ENCODE results near the gene LNX1.

The LNX1 gene

GRCh38 chr4:53537606-53538005 lies 53.7 kb downstream of the LNX1 start:
- Histone ChIP-seq H3K9ac (ENCODE audit: insufficient read length, low read depth) (no peak overlapping the region), H3K4me3 (ENCODE audit: insufficient read length, low read depth) (no peak overlapping the region), H3K4me1 (ENCODE audit: insufficient read depth, insufficient read length) (no peaks in the 10 kb centered on the region), H3K36me3 (ENCODE audit: insufficient read depth, insufficient read length, low read length) (no peaks in the 10 kb centered on the region), H3K27me3 (ENCODE audit: insufficient read depth, insufficient read length) (peaks cover 13% of the 10 kb centered on the region), H3K9me3 (ENCODE audit: insufficient read depth, low read length) (no peaks in the 10 kb centered on the region)
- DNase-seq (ENCODE audit: low read depth, low spot score): no peak
- TF ChIP-seq SUZ12 (IDR thresholded peaks at IDR 0.05; ENCODE audit: extremely low read depth, insufficient read depth, insufficient read length): no peak
- no peak for TF ChIP-seq ZNF274 (IDR thresholded peaks at IDR 0.05; ENCODE audit: low read depth, low read length)
- TF ChIP-seq YY1 (IDR thresholded peaks at IDR 0.05; ENCODE audit: insufficient read depth, insufficient read length): no peak

GRCh38 chr4:53536328-53536727 lies 55.0 kb downstream of the LNX1 start:
- Histone ChIP-seq H3K4me3 (ENCODE audit: insufficient read length, low read depth) (no peak overlapping the region), H3K9ac (ENCODE audit: insufficient read length, low read depth) (no peak overlapping the region), H3K4me1 (ENCODE audit: insufficient read depth, insufficient read length) (no peaks in the 10 kb centered on the region), H3K9me3 (ENCODE audit: insufficient read depth, low read length) (no peaks in the 10 kb centered on the region), H3K27me3 (ENCODE audit: insufficient read depth, insufficient read length) (peaks cover 13% of the 10 kb centered on the region), H3K36me3 (ENCODE audit: insufficient read depth, insufficient read length, low read length) (no peaks in the 10 kb centered on the region)
- TF ChIP-seq ZNF274 (IDR thresholded peaks at IDR 0.05; ENCODE audit: low read depth, low read length): no peak
- TF ChIP-seq YY1 (IDR thresholded peaks at IDR 0.05; ENCODE audit: insufficient read depth, insufficient read length): no peak
- TF ChIP-seq SUZ12 (IDR thresholded peaks at IDR 0.05; ENCODE audit: extremely low read depth, insufficient read depth, insufficient read length): no peak
- no peak for DNase-seq (ENCODE audit: low read depth, low spot score)

- no peak for TF ChIP-seq ZNF274 (IDR thresholded peaks at IDR 0.05; ENCODE audit: low read depth, low read length)
- TF ChIP-seq YY1 (IDR thresholded peaks at IDR 0.05; ENCODE audit: insufficient read depth, insufficient read length): no peak
- TF ChIP-seq SUZ12 (IDR thresholded peaks at IDR 0.05; ENCODE audit: extremely low read depth, insufficient read depth, insufficient read length): no peak
- no peak for DNase-seq (ENCODE audit: low read depth, low spot score)
Observed at GRCh38 chr4:53535567-53535966, 55.7 kb downstream of the LNX1 start.

GRCh38 chr4:53534684-53535083 lies 56.6 kb downstream of the LNX1 start:
- TF ChIP-seq ZNF274 (IDR thresholded peaks at IDR 0.05; ENCODE audit: low read depth, low read length) (no peak), YY1 (IDR thresholded peaks at IDR 0.05; ENCODE audit: insufficient read depth, insufficient read length) (no peak), SUZ12 (IDR thresholded peaks at IDR 0.05; ENCODE audit: extremely low read depth, insufficient read depth, insufficient read length) (no peak)
- H3K27me3 ChIP-seq (ENCODE audit: insufficient read depth, insufficient read length): peaks cover 10% of the 10 kb centered on the region
- H3K4me3 ChIP-seq (ENCODE audit: insufficient read length, low read depth): no peak overlapping the region

More at GRCh38 chr4:53535567-53535966, 55.7 kb downstream of the LNX1 start:
- H3K27me3 ChIP-seq (ENCODE audit: insufficient read depth, insufficient read length): peaks cover 13% of the 10 kb centered on the region
- H3K4me1 ChIP-seq (ENCODE audit: insufficient read depth, insufficient read length): no peaks in the 10 kb centered on the region
- H3K9ac ChIP-seq (ENCODE audit: insufficient read length, low read depth): no peak overlapping the region
- no peaks in the 10 kb centered on the region for H3K9me3 ChIP-seq (ENCODE audit: insufficient read depth, low read length)
- H3K4me3 ChIP-seq (ENCODE audit: insufficient read length, low read depth): no peak overlapping the region
- no peaks in the 10 kb centered on the region for H3K36me3 ChIP-seq (ENCODE audit: insufficient read depth, insufficient read length, low read length)

GRCh38 chr4:53532521-53532920 lies 58.8 kb downstream of the LNX1 start:
- Histone ChIP-seq H3K36me3 (ENCODE audit: insufficient read depth, insufficient read length, low read length) (no peaks in the 10 kb centered on the region), H3K9ac (ENCODE audit: insufficient read length, low read depth) (no peak overlapping the region), H3K9me3 (ENCODE audit: insufficient read depth, low read length) (no peaks in the 10 kb centered on the region), H3K4me1 (ENCODE audit: insufficient read depth, insufficient read length) (peaks cover 4% of the 10 kb centered on the region), H3K4me3 (ENCODE audit: insufficient read length, low read depth) (no peak overlapping the region), H3K27me3 (ENCODE audit: insufficient read depth, insufficient read length) (no peaks in the 10 kb centered on the region)
- TF ChIP-seq ZNF274 (IDR thresholded peaks at IDR 0.05; ENCODE audit: low read depth, low read length): no peak
- no peak for TF ChIP-seq SUZ12 (IDR thresholded peaks at IDR 0.05; ENCODE audit: extremely low read depth, insufficient read depth, insufficient read length)
- no peak for TF ChIP-seq YY1 (IDR thresholded peaks at IDR 0.05; ENCODE audit: insufficient read depth, insufficient read length)
- no peak for DNase-seq (ENCODE audit: low read depth, low spot score)

More at GRCh38 chr4:53534684-53535083, 56.6 kb downstream of the LNX1 start:
- no peaks in the 10 kb centered on the region for H3K4me1 ChIP-seq (ENCODE audit: insufficient read depth, insufficient read length)
- H3K36me3 ChIP-seq (ENCODE audit: insufficient read depth, insufficient read length, low read length): no peaks in the 10 kb centered on the region
- H3K9me3 ChIP-seq (ENCODE audit: insufficient read depth, low read length): no peaks in the 10 kb centered on the region
- H3K9ac ChIP-seq (ENCODE audit: insufficient read length, low read depth): no peak overlapping the region
- no peak for DNase-seq (ENCODE audit: low read depth, low spot score)

- H3K9me3 ChIP-seq (ENCODE audit: insufficient read depth, low read length): no peaks in the 10 kb centered on the region
- no peak overlapping the region for H3K4me3 ChIP-seq (ENCODE audit: insufficient read length, low read depth)
- DNase-seq (ENCODE audit: low read depth, low spot score): no peak
- TF ChIP-seq ZNF274 (IDR thresholded peaks at IDR 0.05; ENCODE audit: low read depth, low read length) (no peak), YY1 (IDR thresholded peaks at IDR 0.05; ENCODE audit: insufficient read depth, insufficient read length) (no peak), SUZ12 (IDR thresholded peaks at IDR 0.05; ENCODE audit: extremely low read depth, insufficient read depth, insufficient read length) (no peak)
- peaks cover 4% of the 10 kb centered on the region for H3K4me1 ChIP-seq (ENCODE audit: insufficient read depth, insufficient read length)
- H3K27me3 ChIP-seq (ENCODE audit: insufficient read depth, insufficient read length): no peaks in the 10 kb centered on the region
- no peak overlapping the region for H3K9ac ChIP-seq (ENCODE audit: insufficient read length, low read depth)
- no peaks in the 10 kb centered on the region for H3K36me3 ChIP-seq (ENCODE audit: insufficient read depth, insufficient read length, low read length)
Observed at GRCh38 chr4:53531585-53532224, 59.6 kb downstream of the LNX1 start.

- TF ChIP-seq ZNF274 (IDR thresholded peaks at IDR 0.05; ENCODE audit: low read depth, low read length) (no peak), YY1 (IDR thresholded peaks at IDR 0.05; ENCODE audit: insufficient read depth, insufficient read length) (no peak), SUZ12 (IDR thresholded peaks at IDR 0.05; ENCODE audit: extremely low read depth, insufficient read depth, insufficient read length) (no peak)
- no peak overlapping the region for H3K4me3 ChIP-seq (ENCODE audit: insufficient read length, low read depth)
- no peak for DNase-seq (ENCODE audit: low read depth, low spot score)
- H3K36me3 ChIP-seq (ENCODE audit: insufficient read depth, insufficient read length, low read length): no peaks in the 10 kb centered on the region
- no peaks in the 10 kb centered on the region for H3K9me3 ChIP-seq (ENCODE audit: insufficient read depth, low read length)
- no peaks in the 10 kb centered on the region for H3K27me3 ChIP-seq (ENCODE audit: insufficient read depth, insufficient read length)
- H3K4me1 ChIP-seq (ENCODE audit: insufficient read depth, insufficient read length): peaks cover 4% of the 10 kb centered on the region
- no peak overlapping the region for H3K9ac ChIP-seq (ENCODE audit: insufficient read length, low read depth)
Observed at GRCh38 chr4:53529025-53529424, 62.3 kb downstream of the LNX1 start.
